H1 (cell line): ENCODE results near the gene HCK. TPM values are rescaled to one million over a fixed set of nuclear protein-coding genes. Genes with fewer than 3 reads are reported as not detected.

Experiments
- MAX ChIP-seq: IDR thresholded peaks from 2 replicates; pipeline ENCODE4 v1.6.1; 2012; ENCODE audit warnings: inconsistent platforms
- POLR2A ChIP-seq, 2 experiments: IDR thresholded peaks; 1 replicate in 1 of 2; 2 replicates in 1 of 2; pipeline ENCODE4 v1.6.1; 2011; ENCODE audit warnings: low read depth in 2 of 2, low read length in 2 of 2, mild to moderate bottlenecking in 2 of 2; ENCODE audit errors: control extremely low read depth in 1 of 2
- polyA plus RNA-seq, 7 experiments: library from polyadenylated mRNA; depleted of rRNA in 3 of 7; stranded (reverse) in 5 of 7; unstranded in 2 of 7; fragments of >200 nt in 5 of 7; fragments of 200-250 nt in 2 of 7; gene quantifications; 1 replicate in 5 of 7; 2 replicates in 1 of 7; 4 replicates in 1 of 7; pipeline versions ENCODE4 v1.2.1 to v1.2.3, GENCODE V29; 2011 to 2013; ENCODE audit warnings: missing spikeins in 2 of 7, mixed read lengths in 2 of 7
- total RNA-seq: library from RNA; stranded (reverse); fragmentation: NEBNext Ultra II Directional; extraction: Animal tissue kit (Norgen Biotek cat#: 25700); gene quantifications from 2 replicates; pipeline ENCODE4 v1.2.1, GENCODE V29; 2021

Gene HCK
- total and polyA plus RNA-seq, 2 of the 8 experiments (the other 6 are each of a cell fraction or from before 2014, with no cell fraction given) = 0.37 to 4.3 TPM

- TF ChIP-seq POLR2A (IDR thresholded peaks at IDR 0.05; ENCODE audit: control extremely low read depth in 1 of 2, low read depth in 2 of 2, low read length in 2 of 2) = no peak; a peak in 1 of 3 replicates
- TF ChIP-seq MAX = 0 out of 2 replicates have a peak, but pooled peaks have one; percentile 6
Observed at GRCh38 chr20:32019156-32019510, 32.9 kb upstream of the HCK start (continued).
